Tibial nerve (tissue), 4 donors: ENCODE measurements around the gene TSPY4. TPM values are rescaled to one million over a fixed set of nuclear protein-coding genes. Genes with fewer than 3 reads are reported as not detected.
"Not testable (repeated sequence)": the region's sequence is repeated elsewhere in the genome, so short reads cannot be mapped to it uniquely, and the experiment has no call there.

Experiments used
- DNase-seq, 2 donors: peaks; one replicate each; pipeline ENCODE4 v3.0.0-alpha.2; 2019; ENCODE audit warnings: low spot score in 2 of 2
- H3K27ac ChIP-seq, 4 donors: fragments of 200-600 bp; sonication (generic) in 3 of 4; one replicate each; pipeline ENCODE4 v1.5.1; 2017 to 2019; ENCODE audit warnings: mild to moderate bottlenecking in 1 of 4
- H3K27me3 ChIP-seq, 2 donors: fragments of 200-600 bp; sonication (generic) in 1 of 2; one replicate each; pipeline versions ENCODE4 v1.5.1 to v1.6.0; 2017 to 2019
- H3K36me3 ChIP-seq, 3 donors: fragments of 200-600 bp; sonication (generic); one replicate each; pipeline ENCODE4 v1.5.1; 2018 to 2019
- H3K4me1 ChIP-seq, 4 donors: fragments of 200-600 bp; sonication (generic) in 3 of 4; one replicate each; pipeline ENCODE4 v1.5.1; 2017 to 2019
- H3K4me3 ChIP-seq, 4 donors: fragments of 200-600 bp; sonication (generic) in 3 of 4; one replicate each; pipeline ENCODE4 v1.5.1; 2017 to 2019; ENCODE audit warnings: mild to moderate bottlenecking in 1 of 4, moderate library complexity in 1 of 4
- H3K9me3 ChIP-seq, 4 donors: fragments of 200-600 bp; sonication (generic) in 3 of 4; one replicate each; pipeline ENCODE4 v1.5.1; 2017 to 2019
- CTCF ChIP-seq, 5 experiments: fragments of 200-600 bp in 3 of 5; fragments of 450-650 bp in 2 of 5; sonication (generic) in 3 of 5; IDR thresholded peaks; one replicate each; pipeline ENCODE4 v1.5.1; 2016 to 2019; ENCODE audit warnings: antibody characterized with exemption in 5 of 5, mild to moderate bottlenecking in 3 of 5, moderate library complexity in 2 of 5
- EP300 ChIP-seq, 2 donors: sonication (generic); formaldehyde crosslinking; IDR thresholded peaks; one replicate each; pipeline ENCODE4 v1.6.1; 2017; ENCODE audit warnings: antibody characterized with exemption in 2 of 2, mild to moderate bottlenecking in 1 of 2
- POLR2A ChIP-seq, 2 donors: fragments of 450-650 bp; IDR thresholded peaks; one replicate each; pipeline ENCODE4 v1.6.1; 2017; ENCODE audit warnings: antibody characterized with exemption in 2 of 2, mild to moderate bottlenecking in 2 of 2, moderate library complexity in 2 of 2
- WGBS, 2 donors: methylation state at CpG; one replicate each; pipeline ENCODE4 v1.1.5; 2018; 5-methylcytosine and 5-hydroxymethylcytosine counted together
- small RNA-seq: library from RNA; depleted of rRNA; stranded (forward); fragments of <200 nt; gene quantifications from one replicate; pipeline ENCODE3, GENCODE V24; 2016
- total RNA-seq, 4 donors: library from RNA; depleted of rRNA; stranded (reverse); fragments of >200 nt; gene quantifications; one replicate each; pipeline ENCODE4 v1.1.0, GENCODE V29; 2016

TSPY4 gene
- not detected for total RNA-seq

- not testable (repeated sequence) for H3K4me3 ChIP-seq, H3K27ac ChIP-seq, DNase-seq, H3K36me3 ChIP-seq, H3K4me1 ChIP-seq, H3K27me3 ChIP-seq, H3K9me3 ChIP-seq
- 96% methylated on average over 6 of the region's 26 CpGs; no CpG with 5 or more reads in 1 of the 2 donors for WGBS, 2 donors
Measured at GRCh38 chrY:9337164-9337563, at the start of gene TSPY4. TSPY4 (plus strand) TSS chrY:9337464; CDS start chrY:9337510, 46 bp downstream.

- TF ChIP-seq POLR2A (IDR thresholded peaks at IDR 0.05) (no peak), CTCF (IDR thresholded peaks at IDR 0.05) (no peak), EP300 (IDR thresholded peaks at IDR 0.05) (no peak)
- Histone ChIP-seq H3K27ac (no peak overlapping the region), H3K4me3 (no peak overlapping the region), H3K9me3 (no peaks in the 10 kb centered on the region), H3K4me1 (no peaks in the 10 kb centered on the region), H3K27me3 (no peaks in the 10 kb centered on the region), H3K36me3 (no peaks in the 10 kb centered on the region)
- WGBS, 2 donors: 63% methylated on average over 7 of the region's 7 CpGs; no CpG with 5 or more reads in 1 of the 2 donors
- no peak for DNase-seq
Measured at GRCh38 chrY:9320996-9321395, 16.3 kb upstream of the TSPY4 start.

GRCh38 chrY:9357497-9357896 lies 20.2 kb downstream of the TSPY4 start, which contains the start of gene TSPY8:
TSPY8 (plus strand) TSS chrY:9357797; CDS start chrY:9357843, 46 bp downstream.
- H3K36me3 ChIP-seq, H3K9me3 ChIP-seq, H3K4me3 ChIP-seq, H3K4me1 ChIP-seq, H3K27ac ChIP-seq, H3K27me3 ChIP-seq, DNase-seq: not testable (repeated sequence)
- no CpG with 5 or more reads among the region's 25 CpGs for WGBS, 2 donors

Small RNAs within 50 kb of the gene (small RNA-seq; reads per million reads assigned to genes)
- gene AC006158.1: not detected

Other genes starting within 250 kb of the TSPY4 start
- not detected for gene TSPY8, start 20.3 kb downstream of the TSPY4 start, total RNA-seq
- not detected for gene TSPY3, start 61.0 kb downstream of the TSPY4 start, total RNA-seq
- not detected for gene TSPY1, start 129.5 kb downstream of the TSPY4 start, total RNA-seq
- gene TSPY9, start 149.8 kb downstream of the TSPY4 start, total RNA-seq: not detected
- gene TSPY10, start 190.4 kb downstream of the TSPY4 start, total RNA-seq: not detected